Stomach smooth muscle (tissue), 2 donors: Measurements from ENCODE around the gene RBM8A.
"Not testable (repeated sequence)": the region's sequence is repeated elsewhere in the genome, so short reads cannot be mapped to it uniquely, and the experiment has no call there.

ENCODE experiments used
- H3K27ac ChIP-seq: one replicate; pipeline ENCODE4 v1.7.0; 2013; ENCODE audit warnings: mild to moderate bottlenecking, low read length, inconsistent platforms
- H3K27me3 ChIP-seq, 2 donors: one replicate each; pipeline ENCODE4 v1.7.0; 2013; ENCODE audit warnings: low read length in 2 of 2; ENCODE audit not compliant: insufficient read depth in 2 of 2, control insufficient read depth in 1 of 2
- H3K36me3 ChIP-seq, 2 donors: one replicate each; pipeline ENCODE4 v1.7.0; 2013; ENCODE audit warnings: low read length in 2 of 2; ENCODE audit not compliant: control insufficient read depth in 2 of 2, insufficient read depth in 2 of 2
- H3K4me1 ChIP-seq: one replicate; pipeline ENCODE4 v1.7.0; 2013; ENCODE audit warnings: low read length; ENCODE audit not compliant: control insufficient read depth, insufficient read depth
- H3K4me3 ChIP-seq, 2 donors: one replicate each; pipeline ENCODE4 v1.7.0; 2013; ENCODE audit warnings: low read length in 2 of 2
- H3K9ac ChIP-seq, 2 donors: one replicate each; pipeline ENCODE4 v1.7.0; 2013; ENCODE audit warnings: low read length in 2 of 2, mild to moderate bottlenecking in 1 of 2
- H3K9me3 ChIP-seq, 2 donors: one replicate each; pipeline ENCODE4 v1.7.0; 2013; ENCODE audit warnings: low read length in 2 of 2; ENCODE audit not compliant: control insufficient read depth in 2 of 2
- donor health status: healthy.
- donor health status: Pancreatic carcinoma.

RBM8A gene

DNA sequence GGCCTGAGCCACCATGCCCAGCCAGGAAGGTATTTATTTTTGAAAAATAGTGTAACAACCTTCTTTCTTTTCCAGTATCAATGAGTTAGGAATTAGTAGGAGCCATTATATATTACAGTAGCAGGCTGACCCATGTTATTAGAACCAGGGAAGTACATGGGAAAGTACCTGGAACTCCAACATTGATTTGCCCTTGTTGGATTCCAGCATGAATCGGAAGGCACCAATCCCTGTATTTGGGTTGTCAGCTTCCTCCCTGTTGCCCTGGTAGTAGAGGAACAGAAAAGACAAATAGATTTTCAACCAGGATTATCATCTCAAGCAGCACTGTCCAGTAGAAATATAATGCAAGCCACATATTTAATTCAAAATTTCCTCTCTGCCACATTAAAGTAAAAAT is 10.2 kb upstream of the RBM8A start:
- no peak overlapping the region for H3K27ac ChIP-seq
- H3K4me1 ChIP-seq = no peaks in the 10 kb centered on the region
- no peak overlapping the region for H3K9ac ChIP-seq
- no peaks in the 10 kb centered on the region for H3K27me3 ChIP-seq
- no peaks in the 10 kb centered on the region for H3K9me3 ChIP-seq
- H3K4me3 ChIP-seq = no peak overlapping the region
- H3K36me3 ChIP-seq = peaks cover 22 to 27% of the 10 kb centered on the region in 2 donors

DNA sequence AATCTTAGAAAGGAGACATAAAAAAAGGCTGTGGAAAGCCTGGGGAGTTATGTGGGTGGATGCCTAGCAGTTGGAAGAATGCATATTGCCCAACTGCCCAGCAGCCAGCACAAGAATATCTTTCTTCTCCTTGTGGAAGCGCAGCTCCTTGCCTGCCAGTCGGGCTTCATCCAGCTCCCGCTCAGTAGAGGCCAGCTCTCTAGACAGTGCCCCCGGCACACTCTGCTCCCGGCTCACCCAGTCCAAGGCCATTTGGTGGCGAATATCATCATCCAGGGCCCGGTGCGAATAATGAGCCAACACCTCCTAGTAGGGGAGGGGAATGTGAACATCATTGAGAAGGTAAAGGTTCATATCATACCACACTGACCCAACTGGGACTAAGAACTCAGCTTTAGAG is 9.0 kb upstream of the RBM8A start:
- Histone ChIP-seq H3K27ac (no peak overlapping the region), H3K36me3 (peaks cover 18 to 25% of the 10 kb centered on the region in 2 donors)

DNA sequence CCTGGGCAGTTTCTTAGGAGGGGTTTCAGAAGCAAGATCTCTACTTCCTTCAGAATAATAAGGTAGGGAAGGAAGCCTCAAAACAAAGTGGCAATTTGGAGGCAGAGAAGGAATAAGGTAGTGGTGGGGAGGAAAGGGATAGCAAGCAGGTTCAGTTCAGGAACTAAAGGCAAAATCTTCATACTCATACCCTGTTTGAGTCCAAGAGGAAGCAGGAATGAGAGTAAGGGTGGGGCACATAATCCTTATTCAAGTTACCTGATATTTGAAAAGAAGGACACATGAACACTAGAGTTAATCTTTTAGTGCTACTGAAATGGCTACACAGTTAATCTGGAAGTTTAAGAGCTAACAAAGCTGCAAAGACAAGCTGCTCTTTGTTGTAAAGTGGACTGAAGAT is 8.4 kb upstream of the RBM8A start:
- H3K27ac ChIP-seq = no peak overlapping the region
- no peaks in the 10 kb centered on the region for H3K27me3 ChIP-seq
- no peak overlapping the region for H3K9ac ChIP-seq
- no peak overlapping the region for H3K4me3 ChIP-seq
- no peaks in the 10 kb centered on the region for H3K4me1 ChIP-seq
- no peaks in the 10 kb centered on the region for H3K9me3 ChIP-seq
- H3K36me3 ChIP-seq = peaks cover 18 to 25% of the 10 kb centered on the region in 2 donors

More for the DNA sequence above, 9.0 kb upstream of the RBM8A start:
- H3K9me3 ChIP-seq = no peaks in the 10 kb centered on the region
- no peak overlapping the region for H3K4me3 ChIP-seq
- no peaks in the 10 kb centered on the region for H3K4me1 ChIP-seq
- no peak overlapping the region for H3K9ac ChIP-seq
- no peaks in the 10 kb centered on the region for H3K27me3 ChIP-seq

GRCh38 chr1:145932522-145933009 is 5.3 kb upstream of the RBM8A start:
- not testable (repeated sequence) for H3K9me3 ChIP-seq, H3K27me3 ChIP-seq, H3K4me3 ChIP-seq, H3K27ac ChIP-seq, H3K9ac ChIP-seq, H3K4me1 ChIP-seq
- H3K36me3 ChIP-seq = peaks cover 18 to 25% of the 10 kb centered on the region in 2 donors

GRCh38 chr1:145927916-145928643 is 796 bp upstream of the RBM8A start:
- no peaks in the 10 kb centered on the region for H3K27me3 ChIP-seq
- peaks cover 2 to 7% of the 10 kb centered on the region in 2 donors for H3K36me3 ChIP-seq

GRCh38 chr1:145926686-145927062 is 610 bp downstream of the RBM8A start:
- H3K9me3 ChIP-seq = no peaks in the 10 kb centered on the region
- peak overlapping the region; percentile 97 to 98 for H3K9ac ChIP-seq
- H3K27ac ChIP-seq = peak overlapping the region; percentile 96
- peak overlapping the region; percentile 89 to 90 for H3K4me3 ChIP-seq
- peaks cover 2 to 7% of the 10 kb centered on the region in 2 donors for H3K36me3 ChIP-seq
- no peaks in the 10 kb centered on the region for H3K27me3 ChIP-seq
- H3K4me1 ChIP-seq = peaks cover 17% of the 10 kb centered on the region

More at GRCh38 chr1:145927916-145928643, 796 bp upstream of the RBM8A start:
- Histone ChIP-seq H3K4me1 (peaks cover 17% of the 10 kb centered on the region), H3K27ac (peak overlapping the region; percentile 96), H3K9me3 (no peaks in the 10 kb centered on the region), H3K4me3 (peak overlapping the region; percentile 89 to 90), H3K9ac (peak overlapping the region; percentile 97 to 98)

GRCh38 chr1:145922266-145922665 is 5.0 kb downstream of the RBM8A start:
- H3K27me3 ChIP-seq = no peaks in the 10 kb centered on the region
- H3K9ac ChIP-seq = no peak overlapping the region
- H3K27ac ChIP-seq = no peak overlapping the region
- peaks cover 35% of the 10 kb centered on the region for H3K4me1 ChIP-seq
- peaks cover 2 to 10% of the 10 kb centered on the region in 2 donors for H3K36me3 ChIP-seq
- no peak overlapping the region for H3K4me3 ChIP-seq
- H3K9me3 ChIP-seq = no peaks in the 10 kb centered on the region

DNA sequence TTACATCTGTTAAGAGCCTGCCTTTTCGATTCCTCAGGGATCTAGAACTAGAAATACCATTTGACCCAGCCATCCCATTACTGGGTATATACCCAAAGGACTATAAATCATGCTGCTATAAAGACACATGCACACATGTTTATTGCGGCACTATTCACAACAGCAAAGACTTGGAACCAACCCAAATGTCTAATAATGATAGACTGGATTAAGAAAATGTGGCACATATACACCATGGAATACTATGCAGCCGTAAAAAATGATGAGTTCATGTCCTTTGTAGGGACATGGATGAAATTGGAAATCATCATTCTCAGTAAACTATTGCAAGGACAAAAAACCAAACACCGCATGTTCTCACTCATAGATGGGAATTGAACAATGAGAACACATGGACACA is 7.0 kb downstream of the RBM8A start:
- not testable (repeated sequence) for H3K4me3 ChIP-seq, H3K9me3 ChIP-seq, H3K27ac ChIP-seq, H3K9ac ChIP-seq, H3K27me3 ChIP-seq
- Histone ChIP-seq H3K4me1 (peaks cover 28% of the 10 kb centered on the region), H3K36me3 (peaks cover 6 to 12% of the 10 kb centered on the region in 2 donors)

- Histone ChIP-seq H3K27ac (peak overlapping the region; percentile 84), H3K36me3 (peaks cover 9 to 12% of the 10 kb centered on the region in 2 donors), H3K4me1 (peaks cover 28% of the 10 kb centered on the region)
These were observed 8.0 kb downstream of the RBM8A start for GRCh38 chr1:145918992-145919939.

DNA sequence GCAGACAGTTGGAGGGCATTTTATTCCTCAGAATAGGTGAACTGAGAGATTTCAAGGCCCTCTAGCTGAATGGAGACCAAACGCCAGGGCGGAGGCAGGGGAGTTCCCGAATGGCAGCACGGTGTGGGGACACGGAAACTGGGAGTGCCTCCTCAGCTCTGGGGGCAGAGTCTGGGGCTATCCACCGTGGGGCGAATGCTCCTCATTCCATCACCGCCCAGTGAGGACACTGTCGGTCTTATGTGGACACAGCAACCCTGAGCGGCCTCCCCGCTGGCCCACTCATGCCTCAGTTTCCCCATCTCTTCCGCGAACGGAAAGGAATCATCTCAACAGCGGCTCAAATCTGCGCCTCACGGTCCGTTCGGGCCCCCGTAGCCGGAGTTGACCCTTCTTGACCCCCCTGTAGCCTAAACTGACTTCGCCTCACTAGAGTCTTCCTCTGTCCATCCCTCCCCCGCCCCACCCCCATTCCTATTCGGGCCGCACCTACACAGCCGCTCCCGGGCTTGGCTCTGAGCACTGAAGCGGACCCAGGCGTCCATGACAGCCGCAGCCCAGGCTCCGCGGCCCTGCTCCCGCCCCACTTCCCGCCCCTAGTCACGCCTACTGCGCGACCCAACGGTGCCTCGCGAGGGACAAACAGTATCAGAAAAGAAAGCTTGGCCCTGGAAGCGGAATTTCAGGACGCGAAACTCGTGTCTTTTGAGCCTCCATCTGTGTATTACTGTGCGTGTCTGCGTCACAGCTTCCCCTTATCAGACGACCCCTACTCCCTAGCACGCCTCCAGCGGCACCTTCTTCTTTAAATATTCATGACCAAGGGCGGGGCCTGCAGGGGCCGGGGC is 8.9 kb downstream of the RBM8A start, which contains the start of gene PEX11B:
PEX11B (minus strand) TSS at position 574 of the 848 bp plus-strand sequence; CDS start at position 545, 29 bp downstream.
- Histone ChIP-seq H3K9ac (peak within 1 kb of the TSS; percentile 90 to 97), H3K27me3 (no peaks in the 10 kb centered on the region), H3K4me3 (peak within 1 kb of the TSS; percentile 98 to 99), H3K36me3 (peaks cover 7 to 16% of the 10 kb centered on the region in 2 donors), H3K9me3 (no peaks in the 10 kb centered on the region), H3K4me1 (peaks cover 28% of the 10 kb centered on the region), H3K27ac (peak within 1 kb of the TSS; percentile 84)

More at GRCh38 chr1:145918992-145919939, 8.0 kb downstream of the RBM8A start:
- peak overlapping the region; percentile 98 to 99 for H3K4me3 ChIP-seq
- H3K9me3 ChIP-seq = no peaks in the 10 kb centered on the region
- peak overlapping the region; percentile 90 to 97 for H3K9ac ChIP-seq
- no peaks in the 10 kb centered on the region for H3K27me3 ChIP-seq
